ENCODE data around the gene PTCHD4. TPM values are rescaled to one million over a fixed set of nuclear protein-coding genes. Genes with fewer than 3 reads are reported as not detected.

The PTCHD4 gene
- total and polyA plus RNA-seq, 4 donors, result 0.07 to 0.65 TPM; not detected in 2

DNA sequence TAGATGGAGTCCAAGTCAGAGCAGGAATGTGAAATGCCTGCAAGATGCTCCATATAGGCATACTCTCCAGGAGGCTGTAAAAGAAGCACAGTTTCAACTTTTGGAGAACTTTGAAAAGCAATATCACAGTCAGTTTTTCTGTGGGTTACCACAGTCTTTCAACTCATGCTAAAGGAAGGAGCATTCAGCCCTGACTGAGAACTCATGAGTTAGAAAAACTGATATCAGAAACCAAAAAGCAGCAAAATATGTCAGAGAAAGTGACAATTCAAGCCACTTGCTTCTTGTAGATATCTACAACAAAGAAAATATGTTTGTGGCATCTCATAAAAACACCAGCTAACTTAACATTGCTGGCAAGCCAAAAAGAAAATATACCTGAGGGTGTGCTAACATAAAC is 36.1 kb upstream of the PTCHD4 start (continued):
- TF ChIP-seq REST (IDR thresholded peaks at IDR 0.05) (no peak), NR2F2 (IDR thresholded peaks at IDR 0.05) (no peak), YY1 (IDR thresholded peaks at IDR 0.05) (no peak), HNF4A (conservative IDR thresholded peaks at IDR 0.05) (no peak), RAD21 (IDR thresholded peaks at IDR 0.05) (no peak), SP1 (IDR thresholded peaks at IDR 0.05) (no peak), RXRA (IDR thresholded peaks at IDR 0.05) (no peak), EGR1 (IDR thresholded peaks at IDR 0.05; ENCODE audit: low read depth in 2 of 2) (no peak)

- H3K9me3 ChIP-seq (ENCODE audit: control insufficient read depth in 4 of 4, low read length in 3 of 4), result no peaks in the 10 kb centered on the region
- no peak for DNase-seq (ENCODE audit: low spot score)
- H3K27me3 ChIP-seq (ENCODE audit: control insufficient read depth in 4 of 4, insufficient read depth in 4 of 4, low read length in 3 of 4), result no peaks in the 10 kb centered on the region
- 39% methylated on average over 3 of the region's 3 CpGs for WGBS
- H3K4me1 ChIP-seq (ENCODE audit: control insufficient read depth in 4 of 4, insufficient read depth in 4 of 4, low read length in 3 of 4), result no peaks in the 10 kb centered on the region
- no peaks in the 10 kb centered on the region for H3K36me3 ChIP-seq (ENCODE audit: control insufficient read depth in 4 of 4, insufficient read depth in 3 of 4, low read depth in 1 of 4, low read length in 3 of 4)
- no peak overlapping the region for H3K27ac ChIP-seq (ENCODE audit: low read depth in 1 of 2, low read length in 2 of 2)
- TF ChIP-seq FOXA2 (IDR thresholded peaks at IDR 0.05) (no peak), REST (IDR thresholded peaks at IDR 0.05) (no peak), FOXA1 (IDR thresholded peaks at IDR 0.05) (no peak), HNF4G (IDR thresholded peaks at IDR 0.05) (no peak), HNF4A (conservative IDR thresholded peaks at IDR 0.05) (no peak), EGR1 (IDR thresholded peaks at IDR 0.05; ENCODE audit: low read depth in 2 of 2) (no peak), SP1 (IDR thresholded peaks at IDR 0.05) (no peak), NR2F2 (IDR thresholded peaks at IDR 0.05) (no peak)
- TF ChIP-seq, protein P1, sequence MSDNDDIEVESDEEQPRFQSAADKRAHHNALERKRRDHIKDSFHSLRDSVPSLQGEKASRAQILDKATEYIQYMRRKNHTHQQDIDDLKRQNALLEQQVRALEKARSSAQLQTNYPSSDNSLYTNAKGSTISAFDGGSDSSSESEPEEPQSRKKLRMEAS (IDR thresholded peaks at IDR 0.05), result no peak
- TF ChIP-seq, protein P2, sequence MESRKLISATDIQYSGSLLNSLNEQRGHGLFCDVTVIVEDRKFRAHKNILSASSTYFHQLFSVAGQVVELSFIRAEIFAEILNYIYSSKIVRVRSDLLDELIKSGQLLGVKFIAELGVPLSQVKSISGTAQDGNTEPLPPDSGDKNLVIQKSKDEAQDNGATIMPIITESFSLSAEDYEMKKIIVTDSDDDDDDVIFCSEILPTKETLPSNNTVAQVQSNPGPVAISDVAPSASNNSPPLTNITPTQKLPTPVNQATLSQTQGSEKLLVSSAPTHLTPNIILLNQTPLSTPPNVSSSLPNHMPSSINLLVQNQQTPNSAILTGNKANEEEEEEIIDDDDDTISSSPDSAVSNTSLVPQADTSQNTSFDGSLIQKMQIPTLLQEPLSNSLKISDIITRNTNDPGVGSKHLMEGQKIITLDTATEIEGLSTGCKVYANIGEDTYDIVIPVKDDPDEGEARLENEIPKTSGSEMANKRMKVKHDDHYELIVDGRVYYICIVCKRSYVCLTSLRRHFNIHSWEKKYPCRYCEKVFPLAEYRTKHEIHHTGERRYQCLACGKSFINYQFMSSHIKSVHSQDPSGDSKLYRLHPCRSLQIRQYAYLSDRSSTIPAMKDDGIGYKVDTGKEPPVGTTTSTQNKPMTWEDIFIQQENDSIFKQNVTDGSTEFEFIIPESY (IDR thresholded peaks at IDR 0.05), result no peak
- no peak overlapping the region for H3K9ac ChIP-seq (ENCODE audit: low read depth in 1 of 2, low read length in 2 of 2)
- H3K4me3 ChIP-seq (ENCODE audit: low read depth in 1 of 3, low read length in 3 of 3), result no peak overlapping the region
Observed at GRCh38 chr6:48144021-48144420, 33.0 kb upstream of the PTCHD4 start.
